HUDEP-2 (cell line): ENCODE data around the gene CALM3.

Experiments
- DNase-seq, 76 experiments: peaks; one replicate each; lab custom pipeline; 2025; ENCODE audit not compliant: unreplicated experiment in 76 of 76; lab: John Stamatoyannopoulos, UW

CALM3 gene

DNA sequence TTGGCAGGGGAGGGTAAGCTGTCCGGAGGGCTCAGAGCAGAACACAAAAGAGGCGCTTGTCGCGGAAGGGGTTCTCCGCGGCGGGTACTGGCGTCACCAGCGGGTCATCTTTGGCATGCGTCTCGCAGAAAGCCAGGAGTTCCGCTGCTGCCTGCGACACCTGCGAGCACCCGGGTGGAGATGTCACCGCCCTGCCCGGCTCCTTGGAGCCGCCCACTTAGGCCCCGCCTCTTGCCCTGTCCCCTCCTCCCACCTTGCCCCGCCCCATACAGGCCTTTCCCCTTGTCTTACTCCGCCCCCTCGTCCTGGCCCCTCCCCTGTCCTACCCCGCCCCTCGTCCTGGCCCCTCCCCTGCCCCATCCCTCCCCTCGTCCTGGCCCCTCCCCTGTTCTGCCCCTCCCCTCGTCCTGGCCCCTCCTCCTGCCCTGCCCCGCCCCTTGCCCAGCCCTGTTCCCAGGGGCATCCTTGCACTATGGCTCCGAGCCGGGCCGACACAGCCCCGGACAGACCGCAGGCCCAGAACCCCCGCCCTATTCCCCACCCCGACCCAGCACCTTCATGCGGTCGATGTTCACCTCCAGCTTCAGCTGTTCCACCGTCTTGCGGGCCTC is 33.0 kb downstream of the CALM3 start:
- peak in 75 of 76 experiments; percentile 30 to 99 (median 94) for DNase-seq

DNA sequence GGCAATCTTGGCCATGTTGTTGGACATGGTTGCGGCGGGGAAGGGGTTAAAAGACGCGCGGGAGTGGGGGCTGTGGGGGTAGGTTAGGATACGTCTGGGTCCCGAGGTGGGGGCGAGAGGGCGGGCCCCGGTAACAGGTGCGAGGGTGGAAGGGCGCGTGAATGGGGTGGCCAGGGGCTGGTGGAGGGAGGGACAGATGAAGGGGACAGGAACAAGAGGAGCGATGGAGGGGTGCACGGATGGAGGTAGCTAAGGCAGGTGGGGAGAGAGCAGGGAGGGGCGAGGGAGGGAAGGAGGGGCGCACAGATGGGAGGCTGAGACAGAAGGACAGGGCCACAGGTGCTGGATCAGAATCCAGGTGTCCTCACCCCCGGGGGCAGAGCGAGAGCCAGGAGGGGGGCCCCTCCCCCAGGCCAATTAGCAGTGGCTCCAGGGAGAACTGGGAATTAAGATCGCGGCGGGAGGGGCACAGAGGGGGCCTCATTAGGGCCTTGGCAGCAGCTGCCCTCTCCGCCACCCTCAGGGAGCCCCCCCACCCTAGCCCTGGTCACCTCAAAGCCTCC is 33.6 kb downstream of the CALM3 start:
- DNase-seq = no peak

DNA sequence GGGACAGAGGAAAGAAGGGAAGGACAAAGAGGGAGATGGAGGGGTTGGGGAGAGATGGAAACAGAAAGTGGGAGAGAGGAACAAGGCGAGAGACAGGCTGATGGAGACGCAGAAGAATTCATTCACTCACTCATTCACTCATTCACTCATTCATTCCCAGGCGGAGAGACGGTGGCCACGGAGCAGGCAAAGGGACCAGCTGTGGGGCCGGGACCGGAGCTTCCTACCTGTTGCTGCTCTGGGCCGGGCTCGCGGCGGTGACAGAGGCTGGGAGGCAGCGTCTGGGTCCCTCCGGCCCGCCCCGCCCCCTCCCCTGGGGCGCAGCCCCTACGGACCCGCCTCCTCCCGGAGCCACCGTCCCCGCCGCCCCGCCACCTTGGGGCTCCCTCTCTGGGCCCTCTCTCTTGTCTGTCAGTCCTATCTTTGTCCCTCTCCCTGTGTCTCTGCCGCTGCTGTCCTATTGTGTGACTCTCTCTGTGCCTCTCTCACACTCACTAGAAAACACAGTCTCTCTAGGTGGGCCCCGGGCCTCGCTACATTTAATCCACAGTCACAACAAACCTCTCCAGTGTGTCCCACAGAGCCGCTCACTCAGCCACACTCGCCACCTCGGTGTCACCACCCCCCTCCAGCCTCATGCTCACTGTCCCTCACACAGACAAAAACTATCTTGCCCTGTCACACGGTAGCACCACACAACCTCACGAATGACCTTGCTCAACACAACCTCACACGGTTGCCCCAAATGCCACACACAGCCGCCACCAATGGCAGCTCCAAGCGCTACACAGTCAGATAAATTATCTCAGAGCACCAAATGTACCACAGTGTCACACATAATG is 35.0 kb downstream of the CALM3 start, which contains the start of gene GNG8:
TSS of gene GNG8 (minus strand) at position 283 of the 842 bp plus-strand sequence. CDS start 1,520 bp downstream, outside the sequence.
- DNase-seq = peak in 12 of 76 experiments; percentile 21 to 44 (median 36)

GRCh38 chr19:46637224-46637623 is 36.1 kb downstream of the CALM3 start:
- DNase-seq = no peak

DNA sequence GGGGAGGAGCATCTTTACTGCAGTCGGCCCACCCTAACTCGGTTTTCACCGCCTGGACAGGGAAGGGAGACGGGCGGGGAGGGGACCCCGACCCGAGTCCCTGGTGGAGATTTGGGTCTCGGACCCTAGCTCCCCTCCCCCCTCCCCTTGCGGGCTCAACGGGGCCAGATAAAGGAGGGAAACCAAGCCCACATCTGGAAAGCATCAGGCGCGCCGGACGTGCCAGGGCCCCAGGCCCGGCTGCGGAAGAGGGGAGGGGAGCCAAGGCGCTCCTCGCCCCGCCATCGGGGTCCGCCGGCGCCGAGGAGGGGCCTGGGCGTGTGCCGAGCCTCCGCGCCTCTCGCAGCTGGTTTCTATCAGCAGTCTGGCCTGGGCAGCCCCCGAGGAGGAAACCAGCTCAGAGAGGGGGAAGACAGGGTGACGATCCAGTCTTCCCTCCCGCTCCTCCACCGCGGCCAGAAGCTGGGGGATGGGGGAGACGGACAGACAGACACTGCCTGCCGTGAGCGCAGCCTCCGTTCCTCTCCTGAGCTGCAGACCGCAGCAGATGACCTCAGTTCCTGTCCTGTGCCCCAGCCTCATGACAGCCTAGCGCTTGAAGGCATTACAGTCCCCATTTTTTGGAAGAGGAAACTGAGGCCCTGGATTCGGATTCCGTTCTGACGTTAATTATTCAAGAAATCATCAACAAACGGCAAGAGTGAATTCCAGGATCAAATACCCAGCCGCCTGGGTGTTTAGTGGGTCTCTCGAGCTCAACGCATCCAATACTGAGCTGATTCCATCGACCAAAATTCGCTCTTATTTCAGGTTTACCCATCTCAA is 38.4 kb downstream of the CALM3 start:
- DNase-seq = no peak

DNA sequence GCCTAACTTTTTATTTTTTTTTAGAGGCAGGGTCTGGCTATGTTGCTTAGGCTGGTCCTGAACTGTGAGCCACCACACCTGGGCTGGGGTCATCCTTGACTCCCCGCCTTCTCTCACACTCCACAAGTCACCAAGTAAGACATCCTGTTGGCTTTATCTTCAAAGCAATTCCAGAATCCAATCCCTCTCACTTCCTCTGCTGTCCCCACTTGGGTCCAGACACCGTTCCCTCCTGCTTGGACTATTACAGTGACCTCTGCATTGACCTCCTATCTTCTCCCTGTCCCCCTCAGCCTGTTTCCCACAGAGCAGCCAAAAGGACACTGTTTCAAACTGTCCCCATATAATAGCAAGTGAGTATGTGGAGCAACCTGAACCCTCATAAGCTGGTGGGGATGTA is 39.5 kb downstream of the CALM3 start:
- DNase-seq = no peak

DNA sequence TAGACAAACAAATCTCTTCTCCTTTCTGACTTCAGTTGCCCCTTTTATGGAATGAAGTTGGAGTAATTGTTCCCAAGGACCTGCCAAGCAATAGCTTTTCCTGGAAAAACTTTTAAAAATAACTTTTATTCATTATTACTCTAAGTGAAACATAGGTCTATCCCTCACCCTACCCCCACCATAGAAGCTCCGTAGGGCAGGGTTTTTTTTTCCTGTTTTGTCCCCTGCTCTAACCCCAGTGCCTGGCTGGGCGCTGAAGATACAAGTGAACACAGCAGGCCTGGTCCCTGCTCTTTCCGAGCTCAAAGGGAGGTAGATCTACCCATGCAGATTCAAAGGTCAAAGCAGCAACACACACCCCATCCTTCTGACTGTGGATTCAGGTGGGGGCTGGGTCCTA is 43.6 kb downstream of the CALM3 start:
- no peak for DNase-seq

GRCh38 chr19:46646402-46646801 is 45.3 kb downstream of the CALM3 start:
- no peak for DNase-seq

DNA sequence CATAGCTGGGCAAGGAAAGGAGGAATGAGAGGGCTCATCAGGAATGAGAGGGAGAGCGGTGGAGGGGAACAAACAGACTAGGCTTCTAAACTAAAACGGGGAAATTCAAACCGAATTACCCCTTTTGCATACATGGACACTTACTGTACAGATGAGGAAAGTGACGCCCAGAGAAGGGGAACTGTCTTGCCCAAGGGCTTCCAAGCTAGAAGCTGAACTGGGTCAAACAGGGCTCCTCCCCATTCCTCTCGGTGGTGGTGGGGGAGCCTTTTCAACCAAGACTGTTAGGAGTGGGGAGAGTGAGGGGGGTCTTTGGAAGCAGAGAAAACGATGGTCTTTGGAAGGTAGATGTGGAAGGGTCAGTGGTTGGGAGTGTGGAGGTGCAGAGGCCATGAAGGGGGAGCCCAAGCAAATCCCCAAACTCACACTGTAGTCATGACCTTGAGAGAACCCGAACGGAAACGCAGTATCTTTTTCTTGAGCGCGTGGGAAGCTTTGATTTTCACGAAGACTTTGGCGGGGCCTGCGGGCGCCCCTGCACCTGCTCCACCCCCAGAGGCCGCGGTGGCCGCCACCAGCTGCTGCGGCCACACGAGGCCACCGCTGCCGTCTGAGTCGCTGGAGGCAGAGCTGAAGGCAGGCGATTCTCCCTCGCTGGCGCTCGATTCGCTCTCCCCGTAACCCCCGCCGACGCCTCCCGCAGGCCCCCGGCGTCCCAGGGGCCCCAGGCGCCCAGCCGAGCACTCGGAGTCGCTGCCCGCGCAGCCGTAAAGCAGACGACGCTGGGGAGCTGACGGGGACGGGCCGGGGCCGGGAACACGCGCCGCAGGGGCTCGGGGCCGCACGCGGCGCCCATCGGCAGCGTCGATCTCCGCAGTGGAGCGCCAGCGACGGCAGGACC is 47.2 kb downstream of the CALM3 start:
- DNase-seq = no peak

GRCh38 chr19:46648961-46649960 is 48.1 kb downstream of the CALM3 start:
- no peak for DNase-seq

DNA sequence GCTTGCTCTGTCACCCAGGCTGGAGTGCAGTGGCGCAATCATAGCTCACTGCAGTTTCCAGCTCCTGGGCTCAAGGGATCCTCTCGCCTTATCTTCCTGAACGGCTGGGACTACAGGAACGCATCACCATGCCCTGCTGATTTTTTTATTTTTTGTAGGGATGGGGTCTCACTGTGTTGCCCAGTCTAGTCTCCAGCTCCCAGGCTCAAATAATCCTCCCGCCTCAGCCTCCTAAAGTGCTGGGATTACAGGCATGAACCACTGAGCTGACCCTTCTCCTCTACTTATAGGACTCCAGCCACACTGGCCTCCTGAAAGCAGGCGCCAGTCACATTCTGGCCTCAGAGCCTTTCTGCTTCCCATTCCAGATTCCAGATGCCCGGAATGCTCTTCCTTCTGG is 49.3 kb downstream of the CALM3 start:
- DNase-seq = no peak

DNA sequence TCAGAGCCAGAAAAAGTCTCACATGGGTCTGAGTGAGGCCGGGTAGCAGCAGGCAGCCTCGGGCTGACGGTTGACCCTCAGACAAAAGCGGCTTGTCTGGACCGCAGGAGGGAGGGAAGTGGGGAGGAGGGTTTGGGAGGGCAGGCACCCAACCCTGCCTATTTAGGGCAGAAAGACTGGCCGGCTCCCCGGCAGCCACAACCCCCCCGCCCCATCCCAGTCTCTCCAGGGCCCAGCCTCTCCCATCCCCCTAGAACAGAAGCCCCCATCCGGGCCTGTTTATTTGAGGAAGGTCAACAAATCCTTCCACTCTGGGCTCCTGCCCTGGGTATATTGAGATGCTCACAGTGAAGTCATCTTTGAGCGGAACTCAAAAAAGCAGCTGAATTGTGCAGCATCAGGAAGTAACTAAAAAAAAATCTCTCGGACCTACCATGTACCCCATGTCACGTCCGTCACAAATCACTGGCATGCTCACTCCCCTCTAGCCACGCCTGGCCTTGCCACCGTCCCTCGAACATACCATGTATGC is 53.6 kb downstream of the CALM3 start:
- no peak for DNase-seq

GRCh38 chr19:46656541-46656940 is 55.4 kb downstream of the CALM3 start:
- no peak for DNase-seq

DNA sequence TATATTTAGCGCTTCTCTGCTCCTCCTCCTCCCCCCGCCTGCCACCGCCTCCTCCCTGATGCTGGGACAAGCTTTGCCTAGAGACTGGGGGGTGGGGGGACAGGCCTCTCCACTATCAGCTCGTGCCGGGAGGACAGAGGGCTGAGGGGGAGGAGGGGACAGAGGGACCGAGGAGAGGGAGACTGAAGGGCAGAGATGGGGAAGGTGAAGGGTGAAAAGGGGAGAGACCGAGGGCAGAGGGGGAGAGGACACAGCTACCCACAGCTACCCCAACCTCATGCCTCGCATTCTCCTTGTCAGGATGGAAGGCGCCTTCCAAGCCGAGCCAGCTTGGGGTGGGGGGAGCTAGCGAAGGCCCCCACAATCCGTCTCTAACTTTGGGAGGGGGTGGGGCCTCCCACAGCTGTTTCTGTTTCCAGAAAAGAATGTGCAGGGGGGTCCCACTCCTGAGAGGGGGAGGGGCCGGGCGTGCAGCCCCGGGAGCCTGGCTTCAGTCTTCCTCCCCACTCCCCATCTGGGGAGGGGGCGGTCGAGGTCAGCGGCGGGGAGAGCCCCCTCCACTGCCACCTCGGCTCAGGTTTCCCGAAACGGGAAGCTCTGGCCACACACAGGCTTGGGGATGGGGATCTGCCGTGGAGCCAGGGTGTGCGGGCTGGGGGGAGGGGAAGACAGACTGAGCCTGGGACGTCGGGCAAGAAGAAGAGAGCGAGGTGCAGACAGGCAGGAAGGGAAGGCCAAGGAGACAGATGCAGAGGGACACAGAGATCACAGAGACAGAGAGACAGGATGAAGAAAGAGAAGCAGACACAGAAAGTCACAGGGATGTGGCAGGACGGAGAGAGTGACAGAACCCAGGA is 58.2 kb downstream of the CALM3 start:
- peak in 11 of 76 experiments; percentile 9 to 48 (median 28) for DNase-seq

DNA sequence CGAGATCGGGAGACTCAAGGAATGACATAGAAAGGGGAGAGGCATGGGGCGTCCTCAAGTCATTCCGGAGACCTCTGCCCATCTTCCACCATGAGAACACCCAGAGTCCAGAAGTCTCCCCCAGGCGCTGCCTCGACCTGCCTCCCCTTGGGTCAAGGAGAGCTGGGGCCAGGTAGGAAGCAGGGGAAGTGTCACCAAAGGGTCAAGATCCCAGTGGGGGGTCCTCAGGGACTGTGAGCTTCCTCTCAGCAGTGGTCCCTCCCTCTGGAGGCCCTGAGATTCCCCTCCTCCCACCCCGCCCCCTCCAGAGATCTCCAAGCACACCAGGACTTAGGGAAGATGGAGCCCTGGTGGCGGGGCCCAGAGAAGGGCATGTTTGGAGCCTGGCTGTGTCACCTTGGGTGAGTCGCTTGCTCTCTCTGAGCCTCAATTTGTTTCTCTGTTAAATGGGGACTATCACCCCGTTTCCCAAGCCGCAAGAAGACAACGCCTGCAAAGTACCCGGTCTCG is 58.9 kb downstream of the CALM3 start:
- DNase-seq = no peak
